NCI-H1417 treated with DMSO at 0.1 percent for 48 hours (cell line): ENCODE measurements around the gene FKBP3.
"Not testable (repeated sequence)": the region's sequence is repeated elsewhere in the genome, so short reads cannot be mapped to it uniquely, and the experiment has no call there.

Experiments used
- DNase-seq: peaks from one replicate; lab custom pipeline; 2025; lab: John Stamatoyannopoulos, UW

FKBP3 gene

DNA sequence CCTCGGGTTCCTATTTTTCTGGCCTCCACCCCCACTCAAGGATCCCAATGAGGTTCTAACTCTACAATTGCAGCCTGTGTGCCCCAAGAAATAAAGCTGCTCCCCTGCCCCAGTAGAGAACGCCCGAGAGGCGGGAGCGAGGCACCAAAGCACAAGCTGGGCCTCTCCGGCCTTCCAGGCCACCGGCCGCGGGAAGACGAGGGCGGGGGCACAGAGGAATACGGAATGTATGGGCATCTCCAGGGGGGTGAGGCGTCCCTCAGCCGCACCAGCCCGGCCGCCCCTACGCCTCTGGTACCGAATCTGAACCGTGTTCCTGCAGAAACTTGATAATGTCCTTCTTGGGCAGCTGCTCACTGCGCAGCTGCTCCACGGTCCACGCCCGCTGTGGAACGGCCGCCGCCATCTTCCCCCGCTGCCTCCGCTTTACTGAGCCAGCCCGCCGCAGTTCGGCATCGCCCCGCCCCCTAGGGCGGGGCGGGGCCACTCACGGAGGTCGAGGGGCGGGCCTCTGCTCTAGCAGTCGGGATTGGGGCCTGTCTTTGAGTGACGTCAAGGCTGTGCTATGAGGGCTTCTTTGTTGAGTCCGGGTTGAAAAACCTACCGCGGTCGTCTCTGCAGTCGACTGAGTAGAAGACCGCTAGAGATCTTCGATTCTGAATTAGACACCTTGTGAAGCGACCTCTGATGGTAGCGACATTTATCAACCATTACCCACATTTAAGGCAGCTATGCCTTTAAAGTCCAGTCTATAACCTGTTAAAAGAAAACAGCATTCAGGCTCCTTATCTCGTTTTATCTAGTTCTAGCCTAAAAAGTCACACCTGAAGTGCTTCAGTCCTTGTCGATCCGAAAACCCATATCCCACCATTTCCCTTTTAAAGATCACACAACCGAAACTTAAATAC is at the start of gene FKBP3:
Gene FKBP3, minus strand, starts transcription at position 431 of the 908 bp plus-strand sequence. Its CDS starts 25 bp downstream, at position 406.
- DNase-seq: peak; percentile 84

DNA sequence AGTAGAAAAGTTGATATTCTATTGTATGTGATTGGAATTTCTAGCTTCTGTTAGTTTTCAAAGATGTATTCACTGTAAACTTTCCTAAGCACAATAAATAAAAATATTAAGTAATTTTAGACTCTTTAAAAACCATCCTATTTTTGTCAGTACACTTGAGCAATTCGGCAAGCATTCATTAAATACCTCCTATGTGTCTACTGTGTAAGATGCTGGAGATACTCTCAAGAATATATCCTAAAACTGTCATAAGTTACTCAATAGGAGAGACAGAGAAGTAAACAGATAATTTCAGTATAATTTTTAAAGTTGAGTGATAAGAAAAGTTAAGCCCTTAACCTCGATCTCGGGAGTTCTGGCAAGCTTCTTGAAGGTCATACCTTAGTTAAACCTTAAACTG is 47.5 kb upstream of the FKBP3 start:
- DNase-seq: no peak

DNA sequence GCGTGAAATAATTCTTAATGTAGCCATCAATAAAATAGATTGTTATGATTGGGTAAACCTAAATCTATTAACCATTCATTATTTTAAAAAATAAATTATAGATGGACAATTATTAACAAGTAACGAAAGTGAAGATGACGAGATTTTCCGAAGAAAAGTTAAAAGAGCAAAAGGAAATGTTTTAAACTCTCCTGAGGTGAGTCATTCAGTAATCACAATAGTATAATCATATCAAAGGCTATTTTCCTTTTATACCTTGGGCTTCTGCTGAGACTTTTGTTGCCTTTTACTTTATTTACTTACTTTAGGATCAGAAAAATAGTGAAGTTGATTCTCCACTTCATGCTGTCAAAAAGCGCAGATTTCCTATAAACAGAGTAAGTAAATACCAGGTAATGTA is 47.0 kb upstream of the FKBP3 start:
- DNase-seq: no peak

DNA sequence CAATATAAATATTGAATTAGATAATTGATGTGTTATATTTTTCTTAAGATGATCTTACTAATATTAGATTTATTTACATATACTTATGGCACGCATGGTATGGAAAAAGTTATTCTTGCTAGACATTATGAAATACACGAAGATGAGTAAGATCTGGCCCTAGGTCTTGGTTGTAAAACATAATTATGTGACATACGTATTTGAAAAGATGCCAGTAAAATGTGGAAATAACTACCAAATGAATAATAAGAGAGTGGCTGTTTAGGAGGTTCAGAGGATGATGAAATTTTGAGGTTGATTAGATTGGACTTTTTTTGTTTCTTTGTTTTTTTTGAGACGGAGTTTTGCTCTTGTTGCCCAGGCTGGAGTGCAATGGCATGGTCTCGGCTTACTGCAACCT is 42.8 kb upstream of the FKBP3 start:
- DNase-seq: no peak

DNA sequence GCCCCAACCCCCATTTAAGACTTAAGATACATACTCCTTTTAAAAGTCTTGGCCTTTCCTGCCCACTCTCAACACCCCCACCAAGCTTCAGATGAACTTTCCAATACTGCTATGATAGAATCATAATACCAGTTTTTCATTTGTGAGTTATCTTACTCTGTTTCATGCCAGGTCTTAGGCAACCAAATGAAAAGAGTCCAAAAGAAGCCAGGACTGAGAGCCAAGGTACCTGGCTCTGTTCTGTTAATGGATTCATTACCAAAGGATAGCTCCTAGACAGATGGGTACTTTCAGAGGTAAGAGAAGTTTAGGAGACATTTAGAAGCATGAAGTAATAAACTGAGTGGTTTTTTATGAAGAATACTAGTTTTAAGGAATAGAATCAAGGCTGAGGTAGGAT is 35.6 kb upstream of the FKBP3 start:
- DNase-seq: no peak

DNA sequence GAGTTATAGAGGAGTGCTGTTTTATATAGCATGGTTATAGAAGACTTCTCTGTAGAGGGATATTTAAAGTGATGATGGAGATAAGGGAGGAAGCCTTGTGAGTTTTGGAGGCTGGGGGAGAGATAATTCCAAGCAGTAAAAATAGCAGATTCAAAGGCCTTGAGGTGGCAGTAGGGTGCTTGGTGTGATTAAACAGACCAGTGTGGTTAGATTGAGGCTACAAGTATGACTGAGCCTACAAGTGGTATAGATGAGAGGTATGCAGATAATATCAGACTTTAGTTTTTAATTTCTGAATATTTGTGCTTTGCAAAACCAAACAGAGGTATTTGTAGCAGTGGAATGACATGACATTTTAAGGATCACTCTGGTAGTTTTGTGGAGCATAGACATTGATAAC is 21.8 kb upstream of the FKBP3 start:
- DNase-seq: no peak

DNA sequence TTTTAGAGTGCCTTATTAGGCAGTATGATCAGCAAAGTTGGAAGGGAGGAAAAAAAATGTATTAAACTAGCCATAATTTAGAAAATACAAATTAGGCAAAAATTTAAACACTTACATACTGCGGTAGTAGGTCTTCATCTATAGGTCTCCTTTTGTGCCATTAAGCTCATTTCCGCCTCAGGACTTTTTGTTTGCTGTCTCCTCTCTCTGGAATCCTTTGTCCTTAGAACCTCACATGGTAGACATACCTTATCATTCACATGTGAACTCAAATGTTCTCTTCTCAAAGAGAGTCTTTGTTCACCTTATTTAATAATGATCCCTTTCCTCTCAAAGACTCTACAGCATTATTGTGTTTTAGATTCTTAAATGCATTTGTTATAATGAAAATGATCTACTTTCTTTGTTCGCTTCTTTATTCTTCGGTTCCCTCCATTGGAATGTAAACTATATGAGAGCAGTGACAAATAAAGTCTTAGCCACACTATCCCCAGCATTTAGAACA is 16.2 kb upstream of the FKBP3 start:
- DNase-seq: no peak

DNA sequence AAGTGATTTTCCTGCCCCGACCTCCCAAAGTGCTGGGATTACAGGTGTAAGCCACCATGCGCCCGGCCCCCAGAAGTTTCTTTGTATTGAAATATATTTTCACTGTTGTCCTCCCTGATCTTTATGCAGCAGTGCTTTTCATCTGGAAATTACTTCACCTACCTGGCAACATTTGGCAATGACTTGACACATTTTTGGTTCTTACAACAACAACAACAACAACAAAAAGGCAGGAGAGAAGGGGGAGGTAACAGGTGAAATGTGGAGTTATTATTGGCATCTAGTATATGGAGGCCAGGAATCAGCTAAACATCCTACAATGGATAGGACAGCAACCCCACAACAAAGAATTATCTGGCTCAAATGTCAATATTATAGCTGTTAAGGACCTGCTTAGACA is 15.3 kb upstream of the FKBP3 start:
- no peak for DNase-seq

DNA sequence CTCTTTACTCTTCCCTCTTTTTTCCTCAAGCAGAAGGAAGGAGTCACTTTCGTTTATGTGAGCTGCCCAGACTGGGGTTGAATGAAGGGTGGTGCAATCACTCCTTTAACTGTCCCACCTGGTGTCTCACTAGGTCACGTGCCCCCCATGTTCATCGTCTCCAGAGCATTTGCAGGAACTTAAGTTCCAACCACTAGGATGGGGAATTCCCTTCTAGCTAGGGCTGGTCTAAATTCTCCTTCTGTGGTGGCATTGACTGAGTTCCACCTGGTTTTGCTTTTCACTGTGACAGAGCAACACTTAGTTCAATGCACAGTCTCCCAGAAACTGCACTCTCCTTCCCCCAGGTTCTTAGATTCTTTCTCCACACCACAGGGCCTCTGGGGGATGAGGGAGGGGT is 10.9 kb upstream of the FKBP3 start:
- DNase-seq: no peak

DNA sequence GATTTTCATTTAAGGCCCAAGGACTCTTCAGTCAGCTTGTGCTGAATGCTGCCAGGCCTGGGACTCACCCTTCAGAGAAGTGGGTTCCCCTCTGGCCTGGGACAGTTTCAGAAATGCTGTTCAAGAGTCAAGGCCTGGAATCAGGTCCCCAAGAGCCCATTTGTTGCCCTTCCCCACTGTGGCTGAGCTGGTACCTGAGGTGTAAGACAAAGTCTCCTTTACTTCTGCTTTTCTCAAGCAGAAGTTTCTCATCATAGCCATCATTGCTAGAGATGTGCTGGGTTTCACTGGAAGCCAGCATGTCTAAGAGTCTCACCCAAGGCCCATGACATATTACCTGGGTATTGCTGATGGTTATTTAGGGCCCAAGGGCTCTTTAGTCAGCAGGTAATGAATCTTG is 10.4 kb upstream of the FKBP3 start:
- DNase-seq: no peak

DNA sequence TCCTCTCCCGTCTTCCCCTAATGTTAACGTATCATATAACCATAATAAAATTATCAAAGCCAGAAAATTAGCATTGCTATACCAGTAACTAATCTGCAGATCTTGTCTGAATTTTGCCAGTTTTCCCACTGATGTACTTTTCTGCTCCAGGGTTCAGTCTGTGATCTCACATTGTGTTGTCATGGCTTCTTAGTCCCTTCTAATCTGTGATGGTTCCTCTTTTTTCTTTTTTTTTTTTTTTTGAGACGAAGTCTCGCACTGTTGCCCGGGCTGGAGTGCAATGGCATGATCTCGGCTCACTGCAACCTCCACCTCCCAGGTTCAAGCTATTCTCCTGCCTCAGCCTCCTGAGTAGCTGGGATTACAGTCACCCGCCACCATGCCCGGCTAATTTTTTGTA is 7.8 kb upstream of the FKBP3 start:
- DNase-seq: not testable (repeated sequence)

DNA sequence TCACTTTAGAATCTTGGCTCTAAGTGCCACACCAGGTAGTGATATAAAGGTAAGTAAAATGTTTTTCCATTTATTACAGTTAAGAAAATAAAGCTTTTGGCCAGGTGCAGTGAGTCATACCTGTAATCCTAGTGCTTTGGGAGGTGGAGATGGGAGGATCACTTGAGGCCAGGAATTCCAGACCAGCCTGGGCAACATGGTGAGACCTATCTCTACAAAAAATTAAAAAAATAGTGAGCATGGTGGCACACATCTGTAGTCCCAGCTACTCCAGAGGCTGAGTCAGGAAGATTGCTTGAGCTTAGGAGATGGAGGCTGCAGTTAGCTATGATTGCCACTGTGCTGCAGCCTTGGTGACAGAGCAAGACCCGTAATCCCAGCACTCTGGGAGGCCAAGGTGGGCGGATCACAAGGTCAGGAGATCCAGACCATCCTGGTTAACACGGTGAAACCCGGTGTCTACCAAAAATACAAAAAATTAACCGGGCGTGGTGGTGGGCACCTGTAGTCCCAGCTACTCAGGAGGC is 6.4 kb upstream of the FKBP3 start:
- DNase-seq: no peak

DNA sequence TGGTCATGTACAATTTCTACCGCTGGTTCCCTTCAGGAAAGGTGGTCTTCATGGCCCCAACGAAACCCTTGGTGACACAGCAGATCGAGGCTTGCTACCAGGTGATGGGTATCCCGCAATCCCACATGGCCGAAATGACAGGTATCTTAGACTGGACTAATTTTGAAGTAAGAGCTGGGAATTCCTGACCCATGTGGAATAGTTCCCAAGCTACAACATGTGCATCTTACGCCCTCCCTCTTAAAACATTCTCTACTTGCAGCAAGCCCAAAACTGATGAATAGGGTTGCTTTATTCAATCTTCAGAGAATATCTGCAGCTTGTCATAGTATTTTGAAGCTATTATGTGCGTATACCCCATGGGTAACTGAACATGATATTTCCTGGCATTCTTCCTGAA is 2.1 kb upstream of the FKBP3 start:
- no peak for DNase-seq

DNA sequence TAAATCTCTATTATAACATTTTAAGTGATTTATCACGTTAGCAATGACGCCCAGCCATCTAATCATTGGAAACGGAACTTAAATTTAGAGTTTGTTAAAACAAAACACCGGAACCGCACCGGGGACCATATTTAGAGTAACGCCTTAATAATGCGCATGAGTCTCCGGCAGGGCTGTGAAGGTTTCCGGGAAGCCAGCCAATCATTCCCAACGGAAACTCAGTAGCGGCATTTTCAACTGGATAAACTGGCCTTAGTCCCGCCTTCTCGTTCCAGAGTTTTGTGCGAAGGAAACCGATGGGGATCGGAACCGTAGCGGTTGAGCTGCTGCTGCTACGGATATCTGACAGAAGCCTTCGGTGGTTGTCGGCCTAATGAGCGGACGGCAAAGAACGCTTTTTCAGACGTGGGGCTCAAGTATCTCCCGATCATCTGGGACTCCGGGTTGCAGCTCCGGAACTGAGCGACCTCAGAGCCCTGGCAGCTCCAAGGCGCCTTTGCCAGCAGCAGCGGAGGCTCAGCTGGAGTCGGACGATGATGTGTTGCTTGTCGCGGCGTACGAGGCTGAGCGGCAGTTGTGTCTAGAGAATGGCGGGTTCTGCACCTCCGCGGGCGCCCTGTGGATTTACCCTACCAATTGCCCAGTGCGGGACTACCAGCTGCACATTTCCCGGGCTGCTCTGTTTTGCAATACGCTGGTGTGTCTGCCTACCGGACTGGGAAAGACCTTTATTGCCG is 1.5 kb upstream of the FKBP3 start, which contains the start of gene FANCM:
Gene FANCM, plus strand, starts transcription at position 272 of the 737 bp plus-strand sequence. Its CDS starts 102 bp downstream, at position 374.
- peak; percentile 92 for DNase-seq

DNA sequence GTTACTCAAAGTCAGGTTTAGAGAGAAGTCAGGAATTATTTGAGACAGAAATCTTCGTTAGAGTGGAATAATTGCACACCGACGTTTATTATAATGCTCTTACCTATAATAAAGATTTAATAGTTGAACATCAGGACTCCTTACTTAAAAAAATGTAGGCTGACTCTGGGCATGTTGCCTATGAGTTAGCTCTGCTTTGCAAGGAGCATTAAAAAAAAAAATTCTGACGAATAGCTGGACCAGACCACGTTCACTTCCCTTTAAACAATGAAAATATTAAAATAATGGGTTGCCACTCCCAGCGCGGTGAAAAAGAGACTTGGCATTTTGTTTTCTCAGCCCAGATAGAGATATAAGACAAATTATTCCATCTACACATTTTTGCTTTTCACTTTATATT is 875 bp upstream of the FKBP3 start:
- DNase-seq: no peak

DNA sequence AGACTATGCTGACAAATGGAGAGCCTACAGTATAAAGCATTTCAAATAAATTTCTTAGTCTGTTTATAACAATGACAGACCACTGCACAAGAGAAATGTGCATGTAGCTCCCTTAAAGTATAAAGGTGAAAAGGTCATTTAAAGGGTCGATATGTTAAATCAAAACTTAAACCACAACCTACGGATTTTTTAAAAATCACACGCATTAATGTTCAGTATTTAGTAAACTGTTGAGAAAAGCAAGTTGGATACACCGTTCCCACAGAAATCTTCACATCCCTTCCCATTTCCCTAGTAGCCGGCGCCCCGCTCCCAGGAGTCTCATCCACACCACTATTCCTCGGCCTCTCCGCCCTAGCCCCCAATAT is 614 bp downstream of the FKBP3 start:
- no peak for DNase-seq

DNA sequence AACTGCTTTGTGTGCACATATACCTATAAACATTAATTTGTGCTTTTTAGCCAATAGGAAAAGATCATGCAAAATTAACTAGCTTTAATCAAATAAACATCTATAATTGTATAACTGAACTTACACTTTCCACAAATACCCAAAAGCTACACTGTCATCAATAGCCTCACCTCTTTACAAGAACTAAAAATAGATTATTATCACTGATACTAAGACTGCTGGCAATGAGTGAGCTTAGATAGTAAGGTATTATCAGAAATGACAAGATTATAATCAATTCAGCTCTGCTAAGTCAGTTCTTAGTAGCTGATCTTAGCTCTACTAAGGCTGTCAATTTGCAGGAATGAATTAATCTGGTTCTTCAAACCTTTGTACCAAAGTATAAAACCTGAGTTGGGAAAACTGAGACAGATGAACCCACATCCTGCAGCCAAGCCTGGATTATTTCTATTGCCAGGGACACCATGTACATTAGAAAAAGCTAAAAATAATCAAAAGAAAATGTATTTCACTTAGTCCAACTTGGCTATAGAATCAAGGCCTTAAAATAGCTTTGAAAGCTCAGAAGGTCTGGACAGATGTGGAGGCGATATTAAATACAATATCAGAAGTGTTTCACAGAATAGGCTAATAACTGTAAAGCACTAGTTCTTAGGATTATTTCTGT is 5.2 kb downstream of the FKBP3 start:
- no peak for DNase-seq

DNA sequence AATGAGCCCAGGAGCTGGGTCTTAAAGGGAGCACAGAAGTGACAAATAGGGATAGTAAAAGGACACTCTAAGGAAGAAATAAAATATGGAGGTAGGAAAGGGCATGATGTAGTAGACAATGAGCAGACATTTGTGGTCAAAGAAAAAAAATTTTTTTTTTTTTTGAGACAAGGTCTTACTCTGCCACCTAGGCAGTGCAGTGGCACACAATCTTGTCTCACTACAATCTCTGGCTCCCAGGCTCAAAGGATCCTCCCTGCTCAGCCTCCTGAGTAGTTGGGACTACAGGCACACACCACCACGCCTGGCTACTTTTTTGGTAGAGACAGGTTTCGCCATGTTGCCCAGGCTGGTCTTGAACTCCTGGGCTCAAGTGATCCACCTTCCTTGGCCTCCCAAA is 8.5 kb downstream of the FKBP3 start:
- DNase-seq: no peak

DNA sequence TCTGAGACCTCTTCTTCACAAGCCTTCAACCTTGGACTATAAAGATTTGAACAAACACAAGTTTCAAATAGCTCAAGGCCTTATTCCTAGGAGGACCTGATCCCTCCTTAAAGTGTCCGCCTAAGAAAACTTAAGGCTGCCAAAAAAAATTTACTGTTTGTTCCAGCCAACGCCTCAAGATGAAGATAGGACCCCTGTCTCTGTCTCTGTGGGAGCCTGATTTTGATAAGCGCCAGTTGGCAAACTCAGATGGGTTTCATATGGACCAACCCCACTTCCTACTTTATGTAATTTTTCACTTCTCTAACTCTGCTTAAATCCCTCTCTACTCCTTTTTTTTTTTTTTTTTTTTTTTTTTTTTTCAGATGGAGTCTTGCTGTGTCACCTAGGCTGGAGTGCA is 11.0 kb downstream of the FKBP3 start:
- no peak for DNase-seq

DNA sequence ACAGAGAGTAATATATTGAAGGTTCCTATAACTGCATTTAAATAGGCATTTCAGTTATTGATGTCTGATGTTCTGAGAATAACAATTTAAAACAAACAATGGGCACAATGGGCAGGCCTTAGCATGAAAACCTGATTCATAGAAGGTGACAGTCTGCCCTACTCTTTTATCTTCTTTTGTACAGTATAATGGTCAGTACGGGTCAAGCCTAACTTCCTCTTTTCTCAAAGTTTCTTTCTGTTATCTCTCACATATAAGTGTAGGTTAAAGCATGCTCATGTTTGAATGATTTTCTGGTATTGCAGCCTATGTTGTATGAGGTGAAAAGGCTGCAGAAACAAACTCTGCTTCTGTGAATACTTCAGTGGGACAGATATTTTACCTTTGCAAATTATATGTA is 14.2 kb downstream of the FKBP3 start:
- no peak for DNase-seq

DNA sequence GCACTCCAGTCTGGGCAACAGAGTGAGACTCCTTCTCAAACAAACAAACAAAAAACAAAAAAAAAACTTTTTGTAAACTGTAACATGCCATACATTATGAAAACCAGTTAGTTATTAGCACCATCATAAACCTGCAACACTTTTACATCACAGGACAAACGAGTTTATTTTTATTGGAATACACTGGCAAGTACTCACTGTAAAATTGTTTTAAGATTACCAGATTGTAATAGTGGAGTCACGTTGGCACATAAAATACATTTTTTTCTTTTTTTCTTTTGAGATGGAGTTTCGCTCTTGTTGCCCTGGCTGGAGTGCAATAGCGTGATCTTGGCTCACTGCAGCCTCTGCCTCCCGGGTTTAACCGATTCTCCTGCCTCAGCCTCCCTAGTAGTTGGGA is 15.7 kb downstream of the FKBP3 start:
- DNase-seq: no peak

DNA sequence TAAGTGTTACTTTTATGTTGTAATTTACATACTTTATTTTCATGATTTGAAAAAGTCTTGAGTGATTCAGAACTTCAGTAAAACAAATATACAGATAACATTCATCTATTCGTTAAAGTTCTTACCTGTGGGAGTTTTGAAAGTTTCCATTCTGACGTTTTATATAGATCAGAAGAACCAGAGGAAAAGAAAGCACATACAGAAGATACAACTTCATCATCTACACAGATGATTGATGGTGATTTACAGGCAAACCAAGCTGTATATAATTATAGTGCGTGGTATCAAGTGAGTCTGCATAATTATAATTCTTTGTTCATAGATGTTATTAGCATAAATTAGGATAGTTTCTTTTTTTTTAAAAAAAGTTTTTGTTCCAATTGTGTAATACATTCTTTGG is 20.0 kb downstream of the FKBP3 start:
- DNase-seq: no peak
